Measurements from ENCODE around the gene CANT1.

The CANT1 gene

GRCh38 chr17:79008666-79009387, 737 bp downstream of the CANT1 start:
- no peak for DNase-seq (ENCODE audit: low read depth in 2 of 2)

DNA sequence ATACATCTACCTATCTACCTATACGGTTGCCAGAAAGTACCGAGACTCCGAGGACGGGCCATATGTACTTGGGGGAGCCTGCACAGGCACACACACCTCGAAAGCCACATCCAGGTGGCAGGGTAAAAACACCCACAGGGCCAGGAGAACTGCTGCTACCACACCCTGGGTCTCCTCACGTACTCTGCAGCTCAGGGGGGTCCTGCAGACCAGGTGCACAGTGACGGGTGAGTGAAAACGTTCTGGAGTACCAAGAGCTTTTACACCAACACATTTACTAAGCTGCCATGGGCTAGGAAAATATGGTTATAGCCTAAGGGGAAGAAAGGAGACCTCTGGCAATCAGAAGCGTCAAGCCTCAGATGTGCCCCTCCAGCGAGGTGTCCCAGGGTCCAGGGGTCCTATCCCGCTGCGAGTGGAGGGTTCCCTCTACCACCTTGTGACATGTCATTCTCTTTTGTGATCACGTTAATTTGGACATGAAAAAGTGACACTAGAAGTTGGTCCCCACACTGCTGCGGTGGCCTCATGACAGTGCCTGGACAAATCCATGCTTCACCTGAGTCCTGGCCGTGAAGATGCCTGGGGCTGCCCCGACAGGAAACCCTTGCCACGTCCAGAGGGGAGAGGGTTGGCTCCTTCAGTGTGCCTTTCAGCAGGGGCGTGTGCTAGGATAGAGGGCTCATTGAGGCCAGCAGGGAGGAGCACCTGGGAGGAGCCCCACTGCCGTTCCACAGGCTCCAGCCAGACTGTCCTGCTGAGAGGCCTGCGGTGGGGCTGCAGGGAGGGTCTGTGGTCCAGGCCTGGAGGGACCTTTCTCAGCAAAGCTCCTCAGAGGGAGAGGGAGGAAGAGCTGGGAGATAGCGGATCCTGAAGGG, 1.8 kb downstream of the CANT1 start:
- DNase-seq (ENCODE audit: low read depth in 2 of 2), result no peak

DNA sequence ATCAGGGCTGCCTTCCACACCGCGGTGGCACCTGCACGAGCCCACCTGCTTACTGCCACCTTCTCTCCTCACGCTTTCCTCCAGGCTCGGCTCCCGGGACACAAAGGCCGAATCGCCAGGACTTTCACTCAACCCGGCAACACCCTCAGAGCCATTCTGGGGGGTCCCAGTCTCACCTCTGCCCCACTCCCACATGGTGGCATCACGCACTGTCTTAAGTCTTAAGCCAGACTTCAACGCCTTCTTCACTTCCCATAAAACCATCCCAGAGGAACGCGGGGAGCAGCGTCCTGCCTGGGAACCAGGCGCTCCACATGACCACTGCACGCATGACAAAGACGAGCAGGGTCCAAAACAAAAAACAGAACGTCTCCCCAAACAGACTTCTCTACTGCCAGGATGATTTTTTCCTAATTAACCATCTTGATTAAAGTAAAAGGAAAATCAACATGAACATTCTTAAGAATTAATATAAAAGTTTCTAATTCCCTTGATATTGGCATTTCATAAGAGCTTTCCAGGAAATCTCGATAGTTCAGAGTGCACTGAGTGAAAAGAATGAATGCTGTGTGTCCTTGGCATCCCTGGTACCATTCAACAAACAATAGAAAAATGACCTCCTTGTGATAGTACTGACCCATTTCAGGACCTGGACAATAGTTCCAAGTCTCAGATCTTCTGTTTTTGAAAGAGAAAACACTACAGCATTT, 2.6 kb downstream of the CANT1 start:
- DNase-seq (ENCODE audit: low read depth in 2 of 2), result no peak

GRCh38 chr17:79006046-79006445, 3.5 kb downstream of the CANT1 start:
- no peak for DNase-seq (ENCODE audit: low read depth in 2 of 2)

- DNase-seq (ENCODE audit: low read depth in 2 of 2), result no peak
Measured at GRCh38 chr17:79005063-79005861, 4.3 kb downstream of the CANT1 start.

GRCh38 chr17:79003661-79004411, 5.7 kb downstream of the CANT1 start:
- DNase-seq (ENCODE audit: low read depth in 2 of 2), result no peak

GRCh38 chr17:79002796-79003593, 6.6 kb downstream of the CANT1 start:
- DNase-seq (ENCODE audit: low read depth in 2 of 2), result no peak

- no peak for DNase-seq (ENCODE audit: low read depth in 2 of 2)
Measured at GRCh38 chr17:79002291-79002690, 7.3 kb downstream of the CANT1 start.

DNA sequence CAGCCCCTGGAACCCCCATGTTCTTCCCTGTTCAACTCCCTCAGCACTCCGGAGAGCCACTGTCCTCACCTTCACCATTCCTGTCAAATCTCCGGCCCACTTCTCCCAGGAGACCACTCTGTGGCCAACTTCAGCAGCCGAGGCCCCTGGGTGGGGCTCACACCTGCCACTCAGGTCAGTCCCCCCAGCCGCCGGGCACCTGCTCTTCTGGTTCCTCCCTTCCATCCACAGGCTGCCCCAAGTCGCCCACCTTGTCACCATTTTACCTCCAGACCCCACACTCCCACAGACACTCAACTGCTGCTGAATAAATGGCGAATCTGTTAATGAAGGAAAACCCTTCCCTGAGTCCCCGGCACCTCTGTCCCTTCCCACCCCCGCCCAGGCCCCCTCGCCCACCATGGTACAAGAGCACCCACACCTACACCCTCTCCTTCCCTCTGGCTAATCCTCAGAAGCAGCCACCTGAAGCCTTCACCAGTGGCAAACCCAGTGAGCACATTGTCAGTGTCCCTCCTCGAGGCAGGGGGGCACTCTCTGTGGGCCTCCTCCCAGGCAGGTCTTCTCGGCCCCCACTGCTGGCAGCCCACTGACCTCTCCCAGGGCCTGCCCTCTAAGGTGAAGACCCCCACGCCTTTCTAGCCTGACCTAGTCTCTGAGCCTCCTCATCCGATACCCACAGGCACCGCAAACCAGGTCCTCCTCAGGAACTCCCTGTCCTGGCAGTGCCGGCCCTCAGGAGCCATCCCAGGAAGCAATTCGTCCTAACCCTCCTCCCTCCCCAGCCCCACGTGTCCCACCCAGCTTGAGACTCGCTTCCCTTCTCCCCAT, 8.2 kb downstream of the CANT1 start:
- no peak for DNase-seq (ENCODE audit: low read depth in 2 of 2)

- no peak for DNase-seq (ENCODE audit: low read depth in 2 of 2)
Measured at GRCh38 chr17:79000396-79001189, 9.0 kb downstream of the CANT1 start.

GRCh38 chr17:78999947-79000395, 9.6 kb downstream of the CANT1 start:
- DNase-seq (ENCODE audit: low read depth in 2 of 2), result no peak

DNA sequence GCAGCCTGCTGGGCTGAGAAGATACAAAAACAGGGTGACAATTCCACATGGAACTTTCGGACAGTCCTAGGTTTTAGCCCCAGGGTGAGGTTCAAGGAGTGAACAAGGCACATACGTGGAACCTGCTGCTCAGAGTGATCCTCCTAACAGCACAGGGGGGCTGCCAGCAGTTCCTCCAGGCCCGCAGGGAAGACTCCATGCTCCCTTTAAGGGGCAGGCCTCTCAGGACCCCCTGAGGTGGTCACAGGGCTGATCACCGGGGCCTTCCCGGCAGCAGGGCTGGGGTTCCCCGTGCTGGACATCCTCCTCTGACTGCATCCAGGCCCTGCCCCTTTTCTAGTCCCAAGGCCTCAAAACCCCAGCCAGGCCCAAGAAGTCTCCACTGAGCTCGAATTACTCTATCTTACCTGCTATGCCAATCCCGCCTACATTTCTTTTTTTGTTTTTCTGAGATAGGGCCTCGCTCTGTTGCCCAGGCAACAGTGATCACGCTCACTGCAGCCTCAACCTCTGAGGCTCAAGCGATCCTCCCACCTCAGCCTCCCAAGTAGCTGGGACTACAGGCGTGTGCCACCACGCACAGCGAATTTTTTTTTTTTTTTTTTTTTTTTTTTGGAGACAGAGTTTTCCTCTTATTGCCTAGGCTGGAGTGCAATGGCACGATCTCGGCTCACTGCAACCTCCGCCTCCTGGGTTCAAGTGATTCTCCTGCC, 10.4 kb downstream of the CANT1 start:
- no peak for DNase-seq (ENCODE audit: low read depth in 2 of 2)

GRCh38 chr17:78998311-78999055, 11.1 kb downstream of the CANT1 start:
- DNase-seq (ENCODE audit: low read depth in 2 of 2), result no peak

DNA sequence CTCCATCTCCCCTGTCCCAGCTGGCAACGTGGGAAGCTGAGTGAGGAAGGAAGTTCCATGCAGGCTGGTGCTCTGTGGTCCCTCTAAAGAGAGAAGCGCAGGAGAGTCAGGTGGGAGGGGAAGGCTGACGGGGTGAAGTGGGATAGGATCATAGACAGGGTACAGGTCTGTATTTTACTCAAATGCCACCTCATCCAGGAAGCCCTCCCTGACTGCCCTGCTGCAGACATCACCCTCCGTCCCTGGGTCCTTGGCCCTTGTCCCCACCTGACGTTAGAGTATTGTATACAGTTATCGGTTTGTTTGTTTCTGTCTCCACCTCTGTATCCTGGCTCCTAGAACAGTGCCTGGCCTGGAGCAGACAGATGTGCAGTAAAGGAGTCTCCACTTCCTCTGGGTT, 11.7 kb downstream of the CANT1 start:
- DNase-seq (ENCODE audit: low read depth in 2 of 2), result no peak

DNA sequence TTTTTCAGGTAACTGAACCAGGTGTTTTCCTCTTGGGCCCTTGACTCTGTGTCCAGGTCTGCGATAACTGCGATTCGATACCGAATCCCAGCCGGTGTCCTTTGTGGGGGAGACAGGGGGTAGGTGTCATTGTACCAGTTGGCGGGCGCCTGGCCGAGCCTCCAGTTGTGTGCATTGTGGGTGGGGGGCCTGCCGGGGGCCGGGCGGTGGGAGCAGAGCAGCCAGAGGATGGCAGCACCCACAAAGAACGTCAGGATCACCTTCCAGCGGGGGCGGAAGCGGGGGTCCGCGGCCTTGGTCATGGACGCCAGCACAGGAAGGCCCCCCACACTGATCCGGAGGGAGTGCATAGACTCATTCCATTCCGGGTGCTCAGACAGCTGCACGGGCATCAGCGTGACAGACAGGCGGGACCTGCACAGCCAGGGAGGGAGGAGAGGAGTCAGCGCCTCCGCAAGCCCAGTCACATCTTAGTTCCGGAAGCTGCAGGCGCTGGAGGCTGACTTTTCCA, 12.3 kb downstream of the CANT1 start:
- DNase-seq (ENCODE audit: low read depth in 2 of 2), result no peak

- no peak for DNase-seq (ENCODE audit: low read depth in 2 of 2)
Measured at GRCh38 chr17:78996781-78997201, 12.8 kb downstream of the CANT1 start.
